Activated T-cell treated with anti-CD3 and anti-CD28 coated beads, Interleukin-2, amount 50 U/mL, for 24 hours (primary cell): Measurements from ENCODE around the gene ADAM19.
A peak's percentile ranks its signal among the peaks of the same experiment; 100 is the strongest.

Source experiments
- DNase-seq: peaks from one replicate; pipeline ENCODE4 v3.0.0-alpha.2; 2020
- H3K27ac Mint-ChIP-seq: 2 replicates; pipeline ENCODE4 v1.8.0; 2020; ENCODE audit warnings: mild to moderate bottlenecking, mixed read lengths
- H3K27me3 Mint-ChIP-seq: 2 replicates; pipeline ENCODE4 v1.8.0; 2020; ENCODE audit warnings: mixed read lengths
- H3K36me3 Mint-ChIP-seq: 2 replicates; pipeline ENCODE4 v1.8.0; 2020; ENCODE audit warnings: low read depth, mixed read lengths
- H3K4me1 Mint-ChIP-seq: 2 replicates; pipeline ENCODE4 v1.8.0; 2020; ENCODE audit warnings: low read depth, mixed read lengths
- H3K4me3 Mint-ChIP-seq: 2 replicates; pipeline ENCODE4 v1.8.0; 2020; ENCODE audit warnings: mild to moderate bottlenecking, moderate library complexity, mixed read lengths
- H3K9me3 Mint-ChIP-seq: 2 replicates; pipeline ENCODE4 v1.8.0; 2020; ENCODE audit warnings: mixed read lengths

The ADAM19 gene

GRCh38 chr5:157603333-157604190 is 28.0 kb upstream of the ADAM19 start:
- Mint-ChIP-seq H3K27ac (peak overlapping the region; percentile 97), H3K27me3 (no peaks in the 10 kb centered on the region), H3K9me3 (peaks cover 4% of the 10 kb centered on the region), H3K36me3 (no peaks in the 10 kb centered on the region), H3K4me3 (peak overlapping the region; percentile 48), H3K4me1 (peaks cover 86% of the 10 kb centered on the region)
- peak; percentile 69 for DNase-seq

- Mint-ChIP-seq H3K4me3 (peak overlapping the region; percentile 47), H3K4me1 (peaks cover 86% of the 10 kb centered on the region)
These were observed 26.9 kb upstream of the ADAM19 start for GRCh38 chr5:157602505-157602904.

GRCh38 chr5:157600252-157600651 is 24.7 kb upstream of the ADAM19 start:
- H3K9me3 Mint-ChIP-seq, result peaks cover 5% of the 10 kb centered on the region
- H3K36me3 Mint-ChIP-seq, result no peaks in the 10 kb centered on the region
- H3K27me3 Mint-ChIP-seq, result no peaks in the 10 kb centered on the region
- H3K4me1 Mint-ChIP-seq, result peaks cover 93% of the 10 kb centered on the region
- no peak overlapping the region for H3K4me3 Mint-ChIP-seq
- peak overlapping the region; percentile 87 for H3K27ac Mint-ChIP-seq
- no peak for DNase-seq

More at GRCh38 chr5:157602505-157602904, 26.9 kb upstream of the ADAM19 start:
- Mint-ChIP-seq H3K27ac (peak overlapping the region; percentile 97), H3K9me3 (peaks cover 5% of the 10 kb centered on the region), H3K36me3 (no peaks in the 10 kb centered on the region), H3K27me3 (no peaks in the 10 kb centered on the region)
- DNase-seq, result peak; percentile 61

- Mint-ChIP-seq H3K27ac (peak overlapping the region; percentile 87), H3K4me1 (peaks cover 96% of the 10 kb centered on the region), H3K36me3 (no peaks in the 10 kb centered on the region), H3K9me3 (peaks cover 5% of the 10 kb centered on the region), H3K4me3 (no peak overlapping the region), H3K27me3 (no peaks in the 10 kb centered on the region)
- no peak for DNase-seq
These were observed 24.0 kb upstream of the ADAM19 start for GRCh38 chr5:157599565-157599964.

GRCh38 chr5:157598350-157598936 is 22.9 kb upstream of the ADAM19 start:
- H3K4me3 Mint-ChIP-seq, result peak overlapping the region; percentile 5
- H3K9me3 Mint-ChIP-seq, result peaks cover 5% of the 10 kb centered on the region
- DNase-seq, result no peak
- no peaks in the 10 kb centered on the region for H3K27me3 Mint-ChIP-seq
- H3K36me3 Mint-ChIP-seq, result no peaks in the 10 kb centered on the region
- peak overlapping the region; percentile 81 for H3K27ac Mint-ChIP-seq
- peaks cover 95% of the 10 kb centered on the region for H3K4me1 Mint-ChIP-seq

GRCh38 chr5:157597277-157597676 is 21.7 kb upstream of the ADAM19 start:
- H3K27ac Mint-ChIP-seq, result peak overlapping the region; percentile 81

GRCh38 chr5:157596487-157596886 is 20.9 kb upstream of the ADAM19 start:
- peak; percentile 55 for DNase-seq
- Mint-ChIP-seq H3K27ac (peak overlapping the region; percentile 81), H3K4me3 (no peak overlapping the region)

More at GRCh38 chr5:157597277-157597676, 21.7 kb upstream of the ADAM19 start:
- H3K36me3 Mint-ChIP-seq, result no peaks in the 10 kb centered on the region
- H3K4me1 Mint-ChIP-seq, result peaks cover 95% of the 10 kb centered on the region
- H3K9me3 Mint-ChIP-seq, result peaks cover 2% of the 10 kb centered on the region
- no peaks in the 10 kb centered on the region for H3K27me3 Mint-ChIP-seq
- H3K4me3 Mint-ChIP-seq, result peak overlapping the region; percentile 21
- no peak for DNase-seq

GRCh38 chr5:157594675-157595459 is 19.3 kb upstream of the ADAM19 start:
- H3K36me3 Mint-ChIP-seq, result no peaks in the 10 kb centered on the region
- H3K4me1 Mint-ChIP-seq, result peaks cover 80% of the 10 kb centered on the region
- H3K9me3 Mint-ChIP-seq, result peaks cover 2% of the 10 kb centered on the region
- H3K4me3 Mint-ChIP-seq, result peak overlapping the region; percentile 5
- H3K27me3 Mint-ChIP-seq, result no peaks in the 10 kb centered on the region
- H3K27ac Mint-ChIP-seq, result peak overlapping the region; percentile 64
- DNase-seq, result no peak

More at GRCh38 chr5:157596487-157596886, 20.9 kb upstream of the ADAM19 start:
- H3K4me1 Mint-ChIP-seq, result peaks cover 95% of the 10 kb centered on the region
- no peaks in the 10 kb centered on the region for H3K27me3 Mint-ChIP-seq
- no peaks in the 10 kb centered on the region for H3K36me3 Mint-ChIP-seq
- peaks cover 2% of the 10 kb centered on the region for H3K9me3 Mint-ChIP-seq

- Mint-ChIP-seq H3K27me3 (no peaks in the 10 kb centered on the region), H3K4me3 (peak overlapping the region; percentile 16), H3K9me3 (peaks cover 2% of the 10 kb centered on the region), H3K36me3 (no peaks in the 10 kb centered on the region), H3K4me1 (peaks cover 77% of the 10 kb centered on the region), H3K27ac (peak overlapping the region; percentile 64)
- DNase-seq, result no peak
These were observed 18.7 kb upstream of the ADAM19 start for GRCh38 chr5:157594257-157594656.

GRCh38 chr5:157593052-157593757 is 17.6 kb upstream of the ADAM19 start:
- Mint-ChIP-seq H3K27me3 (no peaks in the 10 kb centered on the region), H3K9me3 (no peaks in the 10 kb centered on the region), H3K4me3 (no peak overlapping the region), H3K27ac (peak overlapping the region; percentile 3), H3K4me1 (peaks cover 66% of the 10 kb centered on the region), H3K36me3 (no peaks in the 10 kb centered on the region)
- no peak for DNase-seq

GRCh38 chr5:157592594-157592993 is 17.0 kb upstream of the ADAM19 start:
- H3K9me3 Mint-ChIP-seq, result no peaks in the 10 kb centered on the region
- DNase-seq, result no peak
- peak overlapping the region; percentile 80 for H3K27ac Mint-ChIP-seq
- H3K27me3 Mint-ChIP-seq, result no peaks in the 10 kb centered on the region
- no peak overlapping the region for H3K4me3 Mint-ChIP-seq
- peaks cover 60% of the 10 kb centered on the region for H3K4me1 Mint-ChIP-seq
- H3K36me3 Mint-ChIP-seq, result no peaks in the 10 kb centered on the region

- Mint-ChIP-seq H3K27ac (no peak overlapping the region), H3K27me3 (no peaks in the 10 kb centered on the region), H3K9me3 (no peaks in the 10 kb centered on the region), H3K36me3 (no peaks in the 10 kb centered on the region), H3K4me3 (no peak overlapping the region), H3K4me1 (peaks cover 39% of the 10 kb centered on the region)
- DNase-seq, result no peak
These were observed 14.9 kb upstream of the ADAM19 start for GRCh38 chr5:157590478-157590877.

- Mint-ChIP-seq H3K4me3 (no peak overlapping the region), H3K27me3 (no peaks in the 10 kb centered on the region), H3K27ac (no peak overlapping the region), H3K9me3 (peaks cover 10% of the 10 kb centered on the region), H3K4me1 (peaks cover 28% of the 10 kb centered on the region), H3K36me3 (no peaks in the 10 kb centered on the region)
- DNase-seq, result no peak
These were observed 9.1 kb upstream of the ADAM19 start for GRCh38 chr5:157584628-157585027.
